ENCODE measurements around the gene LRRC75B. TPM values are rescaled to one million over a fixed set of nuclear protein-coding genes. Genes with fewer than 3 reads are reported as not detected.
A peak's percentile ranks its signal among the peaks of the same experiment; 100 is the strongest.
"Not testable (repeated sequence)": the region's sequence is repeated elsewhere in the genome, so short reads cannot be mapped to it uniquely, and the experiment has no call there.

LRRC75B gene
- total and polyA plus RNA-seq, 3 experiments from 2014 or later = 0.84 to 1.4 TPM; not detected in 1

DNA sequence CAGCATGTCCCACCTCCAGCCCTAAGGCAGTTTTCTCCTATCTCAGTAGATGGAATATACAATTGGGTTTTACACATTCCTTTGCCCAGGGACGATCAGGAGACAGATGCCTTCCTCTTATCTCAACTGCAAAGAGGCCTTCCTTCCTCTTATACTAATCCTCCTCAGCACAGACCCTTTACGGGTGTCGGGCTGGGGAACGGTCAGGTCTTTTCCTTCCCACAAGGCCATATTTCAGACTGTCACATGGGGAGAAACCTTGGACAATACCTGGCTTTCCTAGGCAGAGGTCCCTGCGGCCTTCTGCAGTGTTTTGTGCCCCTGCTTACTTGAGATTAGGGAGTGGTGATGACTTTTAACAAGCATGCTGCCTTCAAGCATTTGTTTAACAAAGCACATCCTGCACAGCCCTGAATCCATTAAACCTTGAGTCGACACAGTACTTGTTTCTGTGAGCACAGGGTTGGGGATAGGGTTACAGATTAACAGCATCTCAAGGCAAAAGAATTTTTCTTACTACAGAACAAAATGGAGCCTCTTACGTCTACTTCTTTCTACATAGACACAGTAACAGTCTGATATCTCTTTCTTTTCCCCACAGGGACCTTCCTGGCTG, 38.0 kb upstream of the LRRC75B start:
- POLR2A ChIA-PET; H3K27ac ChIP-seq (ENCODE audit: low read depth, low read length); H3K36me3 ChIP-seq (ENCODE audit: insufficient read depth, low read length); H3K36me3 Mint-ChIP-seq; H3K27me3 Mint-ChIP-seq; CTCF ChIA-PET; H3K4me3 Mint-ChIP-seq; H3K4me3 ChIP-seq (ENCODE audit: low read length); H3K4me1 ChIP-seq (ENCODE audit: insufficient read depth, low read length); DNase-seq; H3K27me3 ChIP-seq (ENCODE audit: insufficient read depth, low read length, poor library complexity, severe bottlenecking); H3K9me3 ChIP-seq (ENCODE audit: low read length); H3K9me3 Mint-ChIP-seq: not testable (repeated sequence)
- H3K27ac Mint-ChIP-seq = peak overlapping the region in 4 of 8 donors; percentile 6 to 72 (median 32)
- H3K4me1 Mint-ChIP-seq = peaks cover 13 to 16% (median 14%) of the 10 kb centered on the region in 3 donors

DNA sequence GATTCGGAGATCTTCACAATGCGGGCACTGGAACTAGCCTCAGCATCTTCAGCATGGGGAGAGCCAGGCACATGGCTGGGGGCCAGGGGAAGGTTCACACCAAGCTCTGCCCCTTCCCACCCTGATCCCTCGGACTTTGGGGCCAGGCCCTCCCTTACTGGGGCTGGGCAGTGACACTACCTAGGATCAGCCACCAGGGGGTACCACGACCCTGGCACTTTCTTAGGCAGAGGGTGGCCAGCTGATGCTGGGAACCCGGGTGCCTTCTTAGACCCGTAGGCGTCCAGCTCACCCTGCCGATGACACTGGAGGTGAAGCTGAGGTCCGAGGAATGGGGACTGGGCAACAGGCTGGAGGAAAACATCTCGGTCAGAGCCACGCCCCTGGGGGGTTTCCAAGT, 36.2 kb upstream of the LRRC75B start:
- H3K9me3 ChIP-seq (ENCODE audit: low read length); H3K4me1 ChIP-seq (ENCODE audit: insufficient read depth, low read length); CTCF ChIA-PET; H3K27me3 Mint-ChIP-seq; POLR2A ChIA-PET; H3K27ac Mint-ChIP-seq; H3K9me3 Mint-ChIP-seq; H3K4me1 Mint-ChIP-seq; H3K36me3 ChIP-seq (ENCODE audit: insufficient read depth, low read length); H3K27ac ChIP-seq (ENCODE audit: low read depth, low read length); H3K27me3 ChIP-seq (ENCODE audit: insufficient read depth, low read length, poor library complexity, severe bottlenecking); H3K4me3 Mint-ChIP-seq; H3K4me3 ChIP-seq (ENCODE audit: low read length): not testable (repeated sequence)
- H3K36me3 Mint-ChIP-seq = peaks cover 0 to 10% (median 0%) of the 10 kb centered on the region in 3 donors
- peak in 1 of 5 donors; percentile 10 for DNase-seq

DNA sequence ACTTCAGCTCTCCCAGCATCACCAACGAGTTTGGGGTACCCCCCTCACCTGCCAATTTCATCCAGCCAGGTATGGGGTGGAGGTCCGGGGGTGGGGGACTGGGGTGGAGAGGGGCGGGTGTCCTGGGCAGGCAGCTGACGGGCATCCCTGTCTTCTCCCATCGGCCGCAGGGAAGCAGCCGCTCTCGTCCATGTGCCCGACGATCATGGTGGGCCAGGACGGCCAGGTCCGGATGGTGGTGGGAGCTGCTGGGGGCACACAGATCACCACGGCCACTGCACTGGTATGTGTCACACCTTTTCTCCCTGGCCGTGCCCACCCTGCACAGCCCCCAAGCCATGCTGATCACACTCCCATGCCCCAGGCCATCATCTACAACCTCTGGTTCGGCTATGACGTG, 35.0 kb upstream of the LRRC75B start:
- H3K9me3 ChIP-seq (ENCODE audit: low read length); H3K4me3 Mint-ChIP-seq; POLR2A ChIA-PET; H3K27ac Mint-ChIP-seq; H3K27me3 ChIP-seq (ENCODE audit: insufficient read depth, low read length, poor library complexity, severe bottlenecking); H3K4me1 Mint-ChIP-seq; H3K27me3 Mint-ChIP-seq; H3K4me3 ChIP-seq (ENCODE audit: low read length); CTCF ChIA-PET; H3K4me1 ChIP-seq (ENCODE audit: insufficient read depth, low read length); DNase-seq; H3K36me3 ChIP-seq (ENCODE audit: insufficient read depth, low read length); H3K27ac ChIP-seq (ENCODE audit: low read depth, low read length); H3K9me3 Mint-ChIP-seq: not testable (repeated sequence)
- peaks cover 0 to 14% (median 0%) of the 10 kb centered on the region in 3 donors for H3K36me3 Mint-ChIP-seq

DNA sequence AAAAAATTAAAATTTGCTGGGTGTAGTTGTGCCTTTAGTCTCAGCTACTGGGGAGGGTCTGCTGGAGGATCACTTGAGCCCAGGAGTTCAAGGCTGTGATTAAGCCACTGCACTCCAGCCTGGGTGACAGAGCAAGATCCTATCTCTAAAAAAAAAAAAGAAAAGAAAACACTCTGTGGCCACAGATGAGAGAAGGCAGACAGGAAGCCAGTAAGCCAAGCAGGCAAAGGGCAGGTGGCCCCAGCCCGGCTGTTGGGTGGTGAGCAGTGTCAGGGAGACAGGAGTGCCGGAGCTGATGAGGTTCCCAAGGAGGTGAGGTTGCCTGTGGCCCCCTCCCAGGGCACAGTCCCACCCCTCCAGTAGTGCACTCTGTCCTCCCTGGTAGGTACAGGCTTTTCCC, 29.7 kb upstream of the LRRC75B start:
- H3K27ac Mint-ChIP-seq; H3K27me3 ChIP-seq (ENCODE audit: insufficient read depth, low read length, poor library complexity, severe bottlenecking); H3K4me1 ChIP-seq (ENCODE audit: insufficient read depth, low read length); H3K4me1 Mint-ChIP-seq; H3K9me3 Mint-ChIP-seq; CTCF ChIA-PET; H3K27me3 Mint-ChIP-seq; H3K9me3 ChIP-seq (ENCODE audit: low read length); H3K36me3 ChIP-seq (ENCODE audit: insufficient read depth, low read length); H3K4me3 ChIP-seq (ENCODE audit: low read length); H3K4me3 Mint-ChIP-seq; H3K27ac ChIP-seq (ENCODE audit: low read depth, low read length): not testable (repeated sequence)
- peak in 1 of 5 donors; percentile 19 for DNase-seq
- POLR2A ChIA-PET = interaction anchor here (0.7 kb wide), 1 partner anchor 1497 kb away, joined by 3 read pairs; no protein-coding TSS in a partner anchor
- peaks cover 0 to 16% (median 0%) of the 10 kb centered on the region in 3 donors for H3K36me3 Mint-ChIP-seq

DNA sequence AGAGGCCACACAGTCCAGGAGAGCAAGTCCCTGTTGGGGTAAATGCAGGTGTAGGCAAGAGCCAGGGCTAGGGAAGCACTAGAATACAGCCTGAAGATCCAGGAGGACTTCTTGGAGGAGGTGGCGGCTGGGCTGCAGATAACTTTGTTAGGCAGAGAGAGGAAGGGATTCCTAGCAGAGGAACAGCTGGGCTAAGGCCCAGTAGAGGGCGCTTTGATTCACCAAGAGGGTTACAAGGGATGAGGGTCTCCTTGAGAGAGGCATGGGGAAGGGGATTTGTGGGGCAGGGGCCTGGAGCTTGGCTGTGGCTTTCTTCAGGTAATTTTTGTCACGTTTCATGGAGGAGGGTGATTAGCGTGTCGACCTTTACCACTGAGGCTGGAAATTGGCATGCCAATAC, 28.4 kb upstream of the LRRC75B start:
- Mint-ChIP-seq H3K36me3 (peaks cover 0 to 21% (median 0%) of the 10 kb centered on the region in 3 donors), H3K27ac (peak overlapping the region in 1 of 8 donors; percentile 12)
- H3K27ac ChIP-seq (ENCODE audit: low read depth, low read length); H3K27me3 ChIP-seq (ENCODE audit: insufficient read depth, low read length, poor library complexity, severe bottlenecking); POLR2A ChIA-PET; H3K4me3 Mint-ChIP-seq; H3K9me3 ChIP-seq (ENCODE audit: low read length); H3K9me3 Mint-ChIP-seq; CTCF ChIA-PET; H3K27me3 Mint-ChIP-seq; H3K4me1 ChIP-seq (ENCODE audit: insufficient read depth, low read length); DNase-seq; H3K36me3 ChIP-seq (ENCODE audit: insufficient read depth, low read length); H3K4me3 ChIP-seq (ENCODE audit: low read length); H3K4me1 Mint-ChIP-seq: not testable (repeated sequence)

DNA sequence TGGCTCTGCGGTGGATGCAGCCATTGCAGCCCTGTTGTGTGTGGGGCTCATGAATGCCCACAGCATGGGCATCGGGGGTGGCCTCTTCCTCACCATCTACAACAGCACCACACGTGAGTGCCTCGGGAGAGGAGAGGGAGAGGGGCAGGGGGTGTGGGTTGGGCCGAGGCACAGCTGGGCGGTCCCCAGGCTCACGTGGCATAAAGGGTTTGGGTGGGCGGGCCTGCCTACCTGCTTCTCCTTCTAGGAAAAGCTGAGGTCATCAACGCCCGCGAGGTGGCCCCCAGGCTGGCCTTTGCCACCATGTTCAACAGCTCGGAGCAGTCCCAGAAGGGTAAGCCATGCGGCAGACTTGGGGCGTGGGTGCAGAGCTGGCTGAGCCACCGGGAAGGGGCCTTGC, 21.9 kb upstream of the LRRC75B start:
- CTCF ChIA-PET; H3K4me3 ChIP-seq (ENCODE audit: low read length); H3K9me3 ChIP-seq (ENCODE audit: low read length); H3K4me1 ChIP-seq (ENCODE audit: insufficient read depth, low read length); H3K27me3 ChIP-seq (ENCODE audit: insufficient read depth, low read length, poor library complexity, severe bottlenecking); H3K27ac ChIP-seq (ENCODE audit: low read depth, low read length); H3K4me3 Mint-ChIP-seq; H3K9me3 Mint-ChIP-seq; H3K27ac Mint-ChIP-seq; H3K4me1 Mint-ChIP-seq; H3K27me3 Mint-ChIP-seq; POLR2A ChIA-PET; H3K36me3 ChIP-seq (ENCODE audit: insufficient read depth, low read length); DNase-seq: not testable (repeated sequence)
- H3K36me3 Mint-ChIP-seq = peaks cover 0 to 16% (median 0%) of the 10 kb centered on the region in 3 donors

DNA sequence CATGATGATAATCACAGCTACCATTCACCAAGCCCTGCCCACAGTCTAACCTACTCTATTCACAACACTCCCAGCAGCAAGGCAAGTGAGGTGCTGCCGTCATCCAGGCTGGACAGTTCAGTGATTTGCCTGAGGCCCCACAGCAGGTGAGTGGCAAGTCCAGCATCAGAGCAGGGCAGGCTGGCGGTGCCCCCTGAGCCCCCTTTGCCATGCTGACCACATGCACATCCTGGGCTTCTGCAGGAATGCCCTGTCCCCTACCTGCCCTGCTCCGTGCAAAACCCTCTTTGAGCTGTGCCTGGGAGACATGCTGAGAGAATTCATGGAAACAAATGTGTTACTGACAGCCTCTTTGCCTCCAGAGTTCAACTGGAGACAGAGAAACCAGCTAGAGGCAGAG, 17.0 kb upstream of the LRRC75B start:
- peaks cover 0 to 18% (median 4%) of the 10 kb centered on the region in 3 donors for H3K4me1 Mint-ChIP-seq
- H3K36me3 Mint-ChIP-seq; DNase-seq; H3K27me3 Mint-ChIP-seq; H3K4me3 Mint-ChIP-seq; H3K4me3 ChIP-seq (ENCODE audit: low read length); H3K9me3 ChIP-seq (ENCODE audit: low read length); H3K27me3 ChIP-seq (ENCODE audit: insufficient read depth, low read length, poor library complexity, severe bottlenecking); H3K27ac ChIP-seq (ENCODE audit: low read depth, low read length); CTCF ChIA-PET; H3K9me3 Mint-ChIP-seq; H3K4me1 ChIP-seq (ENCODE audit: insufficient read depth, low read length); H3K36me3 ChIP-seq (ENCODE audit: insufficient read depth, low read length); POLR2A ChIA-PET; H3K27ac Mint-ChIP-seq: not testable (repeated sequence)

DNA sequence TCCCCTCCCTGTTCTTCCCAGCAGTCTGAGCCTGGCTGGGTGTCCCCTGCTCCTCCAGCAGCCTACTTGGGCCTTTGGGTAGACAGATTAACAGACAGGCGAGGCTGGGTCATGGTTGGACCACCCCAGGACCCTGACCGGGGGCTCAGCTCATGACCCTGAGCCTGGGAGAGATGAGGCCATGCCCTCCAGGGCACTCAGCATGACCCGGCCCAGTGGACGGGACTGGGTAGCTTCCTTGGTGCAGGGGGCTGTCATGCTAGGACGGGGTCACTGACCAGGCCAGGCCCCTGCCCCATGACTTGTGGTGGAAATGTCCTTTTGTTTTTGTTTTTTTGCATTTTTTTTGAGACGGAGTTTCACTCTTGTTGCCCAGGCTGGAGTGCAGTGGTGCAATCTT, 15.5 kb upstream of the LRRC75B start:
- H3K36me3 ChIP-seq (ENCODE audit: insufficient read depth, low read length); POLR2A ChIA-PET; H3K9me3 Mint-ChIP-seq; H3K4me1 ChIP-seq (ENCODE audit: insufficient read depth, low read length); H3K27me3 ChIP-seq (ENCODE audit: insufficient read depth, low read length, poor library complexity, severe bottlenecking); H3K9me3 ChIP-seq (ENCODE audit: low read length); H3K36me3 Mint-ChIP-seq; H3K4me3 ChIP-seq (ENCODE audit: low read length); H3K27me3 Mint-ChIP-seq; H3K27ac ChIP-seq (ENCODE audit: low read depth, low read length); DNase-seq; CTCF ChIA-PET: not testable (repeated sequence)
- peak overlapping the region in 5 of 8 donors; percentile 40 to 99 (median 81) for H3K27ac Mint-ChIP-seq
- H3K4me1 Mint-ChIP-seq = peaks cover 12 to 30% (median 14%) of the 10 kb centered on the region in 3 donors
- H3K4me3 Mint-ChIP-seq = peak overlapping the region; percentile 50 to 95 (median 87)
